ENCODE results near the gene URAD.

DNA sequence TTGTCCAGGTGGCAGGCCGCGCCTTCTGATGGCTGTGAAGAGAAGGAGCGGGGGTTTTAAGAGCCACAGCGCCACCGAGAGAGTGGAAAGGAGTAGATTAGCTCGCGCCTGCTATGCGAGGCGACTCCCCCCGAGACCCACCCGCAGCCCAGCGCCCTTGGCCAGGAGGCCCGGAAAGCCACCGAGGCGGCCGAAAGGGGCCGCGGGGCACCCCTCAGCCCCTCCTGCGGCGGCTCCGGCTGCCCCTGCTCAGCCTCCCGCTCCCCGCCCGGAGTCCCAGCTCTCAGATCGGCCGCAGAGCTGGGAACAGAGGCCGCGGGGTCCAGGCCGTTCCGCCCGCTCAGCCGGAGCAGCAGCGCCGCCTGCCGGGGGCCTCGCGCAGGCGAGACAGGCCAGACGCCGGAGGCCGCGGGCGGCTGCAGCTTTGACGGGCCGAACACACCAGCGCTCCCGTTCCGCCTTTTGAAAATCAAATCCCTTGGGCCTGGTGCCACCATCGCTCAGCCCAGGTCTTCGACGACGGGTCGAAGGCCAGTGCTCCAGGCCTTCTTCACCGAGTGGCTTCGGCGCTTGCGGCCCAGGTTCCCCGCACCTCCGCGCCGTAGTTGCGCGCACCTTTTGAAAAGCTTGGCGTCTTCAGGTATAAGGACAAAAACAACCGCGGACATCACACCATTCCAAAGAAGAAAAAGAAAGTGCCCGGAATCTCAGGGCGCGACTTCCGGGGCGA is 34.7 kb downstream of the URAD start:
- TF ChIP-seq POLR2AphosphoS5 (IDR thresholded peaks at IDR 0.05) (no peak), CTCF (IDR thresholded peaks at IDR 0.05) (peak; percentile 66 to 86 (median 71)), EP300 (IDR thresholded peaks at IDR 0.05) (no peak)
